Uterus (tissue), 4 donors: Measurements from ENCODE around the gene TGFBI. TPM values are rescaled to one million over a fixed set of nuclear protein-coding genes. Genes with fewer than 3 reads are reported as not detected.

Experiments used
- DNase-seq, 2 donors: peaks; one replicate each; pipeline ENCODE4 v3.0.0-alpha.2; 2019 to 2020
- H3K27ac ChIP-seq, 2 donors: fragments of 200-600 bp; sonication (generic); 1 replicate in 1 of 2; 2 replicates in 1 of 2; pipeline ENCODE4 v1.5.1; 2016 to 2018
- H3K27me3 ChIP-seq, 2 donors: fragments of 200-600 bp; sonication (generic); one replicate each; pipeline ENCODE4 v1.5.1; 2018 to 2019; ENCODE audit warnings: control low read depth in 1 of 2
- H3K36me3 ChIP-seq, 2 donors: fragments of 200-600 bp; sonication (generic); one replicate each; pipeline ENCODE4 v1.5.1; 2019; ENCODE audit warnings: control low read depth in 1 of 2
- H3K4me1 ChIP-seq, 2 donors: fragments of 200-600 bp; sonication (generic); one replicate each; pipeline ENCODE4 v1.5.1; 2018 to 2019; ENCODE audit warnings: control low read depth in 1 of 2
- H3K4me3 ChIP-seq, 2 donors: fragments of 200-600 bp; sonication (generic); 1 replicate in 1 of 2; 2 replicates in 1 of 2; pipeline ENCODE4 v1.5.1; 2018 to 2019; ENCODE audit warnings: mild to moderate bottlenecking in 1 of 2
- H3K9me3 ChIP-seq, 2 donors: fragments of 200-600 bp; sonication (generic); one replicate each; pipeline ENCODE4 v1.5.1; 2019; ENCODE audit warnings: control low read depth in 1 of 2
- POLR2A ChIP-seq, 2 donors: fragments of 450-650 bp; IDR thresholded peaks; one replicate each; pipeline ENCODE4 v1.6.1; 2016; ENCODE audit warnings: antibody characterized with exemption in 2 of 2, mild to moderate bottlenecking in 1 of 2, moderate library complexity in 1 of 2
- intact Hi-C: fragments of 100-400 bp; cut with DNase I; formaldehyde crosslinking; loops from one replicate; pipeline ENCODE4 v1.15.1; 2023; ENCODE audit warnings: low total_unique reads
- total RNA-seq, 4 donors: library from RNA; depleted of rRNA in 3 of 4; stranded (reverse); fragments of >200 nt in 3 of 4; gene quantifications; one replicate each; pipeline versions ENCODE4 v1.1.0 to v1.2.4, GENCODE V29; 2014 to 2023
- TF ChIP-seq, protein P1 (sequence below), 4 experiments: fragments of 200-600 bp in 2 of 4; fragments of 450-650 bp in 2 of 4; sonication (generic) in 2 of 4; IDR thresholded peaks; one replicate each; pipeline ENCODE4 v1.5.1; 2016 to 2019; ENCODE audit warnings: antibody characterized with exemption in 4 of 4, mild to moderate bottlenecking in 2 of 4, moderate library complexity in 1 of 4
- donor health status: DM: yes; HTN: yes; CAD: no.

Gene TGFBI
- total RNA-seq, 4 donors from 2014 or later, result 27.9 to 293 (median 38.7) TPM

DNA sequence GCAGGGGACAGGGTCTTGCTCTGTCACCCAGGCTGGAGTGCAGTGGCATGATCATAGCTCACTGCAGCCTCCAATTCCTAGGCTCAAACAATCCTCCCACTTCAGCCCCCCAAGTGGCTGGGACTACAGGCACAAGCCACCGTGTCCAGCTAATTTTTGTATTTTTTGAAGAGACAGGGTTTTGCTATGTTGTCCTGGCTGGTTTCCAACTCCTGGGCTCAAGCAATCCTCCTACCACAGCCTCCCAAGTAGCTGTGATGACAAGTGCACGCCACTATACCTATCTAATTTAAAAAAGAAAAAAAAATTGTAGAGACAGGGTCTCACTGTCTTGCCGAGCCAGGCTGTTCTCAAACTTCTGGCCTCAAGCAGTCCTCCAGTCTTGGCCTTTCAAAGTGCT, 42.4 kb upstream of the TGFBI start:
- H3K27me3 ChIP-seq, result no peaks in the 10 kb centered on the region
- peak overlapping the region in 1 of 2 donors; percentile 3 for H3K27ac ChIP-seq
- H3K9me3 ChIP-seq, result no peaks in the 10 kb centered on the region
- H3K4me3 ChIP-seq, result no peak overlapping the region
- TF ChIP-seq, protein P1, sequence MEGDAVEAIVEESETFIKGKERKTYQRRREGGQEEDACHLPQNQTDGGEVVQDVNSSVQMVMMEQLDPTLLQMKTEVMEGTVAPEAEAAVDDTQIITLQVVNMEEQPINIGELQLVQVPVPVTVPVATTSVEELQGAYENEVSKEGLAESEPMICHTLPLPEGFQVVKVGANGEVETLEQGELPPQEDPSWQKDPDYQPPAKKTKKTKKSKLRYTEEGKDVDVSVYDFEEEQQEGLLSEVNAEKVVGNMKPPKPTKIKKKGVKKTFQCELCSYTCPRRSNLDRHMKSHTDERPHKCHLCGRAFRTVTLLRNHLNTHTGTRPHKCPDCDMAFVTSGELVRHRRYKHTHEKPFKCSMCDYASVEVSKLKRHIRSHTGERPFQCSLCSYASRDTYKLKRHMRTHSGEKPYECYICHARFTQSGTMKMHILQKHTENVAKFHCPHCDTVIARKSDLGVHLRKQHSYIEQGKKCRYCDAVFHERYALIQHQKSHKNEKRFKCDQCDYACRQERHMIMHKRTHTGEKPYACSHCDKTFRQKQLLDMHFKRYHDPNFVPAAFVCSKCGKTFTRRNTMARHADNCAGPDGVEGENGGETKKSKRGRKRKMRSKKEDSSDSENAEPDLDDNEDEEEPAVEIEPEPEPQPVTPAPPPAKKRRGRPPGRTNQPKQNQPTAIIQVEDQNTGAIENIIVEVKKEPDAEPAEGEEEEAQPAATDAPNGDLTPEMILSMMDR (IDR thresholded peaks at IDR 0.05), result no peak
- TF ChIP-seq POLR2A (IDR thresholded peaks at IDR 0.05), result no peak
- DNase-seq, result no peak
- H3K36me3 ChIP-seq, result no peaks in the 10 kb centered on the region
- intact Hi-C loops, result no loop called here
- no peaks in the 10 kb centered on the region for H3K4me1 ChIP-seq

DNA sequence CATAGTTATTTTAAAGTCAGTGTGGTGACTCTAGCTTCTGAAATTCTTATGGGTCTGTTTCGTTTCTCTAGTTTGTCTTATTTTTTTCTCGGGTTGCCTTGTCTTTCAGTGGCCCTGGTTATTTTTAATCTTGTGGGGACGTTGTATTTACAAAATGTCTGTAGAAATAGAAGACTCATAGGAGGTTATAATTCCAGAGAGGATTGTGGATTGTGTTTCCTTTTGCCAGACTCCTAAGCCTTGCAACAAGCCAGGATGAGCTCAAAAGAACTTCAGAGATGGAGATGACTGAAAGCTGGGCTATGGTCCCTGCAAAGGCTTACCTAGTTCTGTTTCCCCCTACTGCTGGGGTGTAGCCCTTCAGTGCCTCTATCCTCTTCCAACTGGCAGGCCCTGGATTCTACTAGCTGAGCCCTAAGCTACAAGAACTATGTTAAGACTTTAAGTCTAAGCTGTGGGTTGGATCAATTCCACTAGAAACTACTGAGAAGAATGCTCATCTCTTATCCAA, 41.8 kb upstream of the TGFBI start:
- intact Hi-C loops, result no loop called here
- Histone ChIP-seq H3K9me3 (no peaks in the 10 kb centered on the region), H3K27me3 (no peaks in the 10 kb centered on the region), H3K4me3 (no peak overlapping the region), H3K27ac (peak overlapping the region in 1 of 2 donors; percentile 3), H3K4me1 (no peaks in the 10 kb centered on the region), H3K36me3 (no peaks in the 10 kb centered on the region)
- DNase-seq, result no peak
- no peak for TF ChIP-seq POLR2A (IDR thresholded peaks at IDR 0.05)
- TF ChIP-seq, protein P1 (IDR thresholded peaks at IDR 0.05), result no peak

DNA sequence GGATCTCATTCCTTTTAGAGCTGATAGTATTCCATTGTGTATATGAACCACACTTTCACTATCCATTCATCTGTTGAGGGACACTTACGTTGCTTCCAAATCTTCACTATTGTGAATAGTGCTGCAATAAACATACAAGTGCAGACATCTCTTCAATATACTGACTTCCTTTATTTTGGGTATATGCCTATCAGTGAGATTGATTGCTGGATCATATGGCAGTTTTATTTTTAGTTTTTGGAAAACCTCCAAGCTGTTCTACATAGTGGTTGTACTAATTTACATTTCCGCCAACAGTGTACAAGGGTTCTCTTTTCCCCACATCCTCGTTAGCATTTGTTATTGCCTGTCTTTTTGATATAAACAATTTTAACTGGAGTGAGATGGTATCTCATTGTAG, 40.2 kb upstream of the TGFBI start:
- H3K4me3 ChIP-seq, result no peak overlapping the region
- H3K4me1 ChIP-seq, result peaks cover 0 to 9% of the 10 kb centered on the region in 2 donors
- no peaks in the 10 kb centered on the region for H3K9me3 ChIP-seq
- DNase-seq, result no peak
- H3K27me3 ChIP-seq, result no peaks in the 10 kb centered on the region
- TF ChIP-seq, protein P1 (IDR thresholded peaks at IDR 0.05), result no peak
- no peak for TF ChIP-seq POLR2A (IDR thresholded peaks at IDR 0.05)
- intact Hi-C loops, result no loop called here
- H3K36me3 ChIP-seq, result no peaks in the 10 kb centered on the region
- no peak overlapping the region for H3K27ac ChIP-seq

DNA sequence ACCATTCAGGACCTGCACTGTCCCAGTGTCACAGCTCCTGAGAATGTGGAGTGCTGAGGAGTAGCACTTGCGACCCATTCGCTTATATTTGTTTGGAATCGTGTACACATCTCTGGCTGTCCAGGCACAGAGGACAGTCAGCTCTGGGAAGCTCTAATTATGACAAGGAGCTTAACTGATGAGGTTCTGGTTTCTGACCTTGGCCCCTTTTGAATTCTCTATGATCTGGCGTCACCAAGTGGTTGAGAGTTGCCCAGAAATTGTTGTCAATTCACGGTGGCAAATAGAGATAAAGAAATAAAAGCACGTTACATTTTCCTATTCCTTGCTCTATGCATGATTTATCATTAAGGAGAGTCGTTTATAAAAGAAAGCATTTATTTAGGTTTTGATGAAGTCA, 39.1 kb upstream of the TGFBI start:
- TF ChIP-seq, protein P1 (IDR thresholded peaks at IDR 0.05), result no peak
- TF ChIP-seq POLR2A (IDR thresholded peaks at IDR 0.05), result no peak
- Histone ChIP-seq H3K27me3 (no peaks in the 10 kb centered on the region), H3K4me3 (no peak overlapping the region), H3K9me3 (no peaks in the 10 kb centered on the region), H3K4me1 (peaks cover 0 to 18% of the 10 kb centered on the region in 2 donors), H3K36me3 (no peaks in the 10 kb centered on the region), H3K27ac (no peak overlapping the region)
- DNase-seq, result no peak
- intact Hi-C loops, result no loop called here

DNA sequence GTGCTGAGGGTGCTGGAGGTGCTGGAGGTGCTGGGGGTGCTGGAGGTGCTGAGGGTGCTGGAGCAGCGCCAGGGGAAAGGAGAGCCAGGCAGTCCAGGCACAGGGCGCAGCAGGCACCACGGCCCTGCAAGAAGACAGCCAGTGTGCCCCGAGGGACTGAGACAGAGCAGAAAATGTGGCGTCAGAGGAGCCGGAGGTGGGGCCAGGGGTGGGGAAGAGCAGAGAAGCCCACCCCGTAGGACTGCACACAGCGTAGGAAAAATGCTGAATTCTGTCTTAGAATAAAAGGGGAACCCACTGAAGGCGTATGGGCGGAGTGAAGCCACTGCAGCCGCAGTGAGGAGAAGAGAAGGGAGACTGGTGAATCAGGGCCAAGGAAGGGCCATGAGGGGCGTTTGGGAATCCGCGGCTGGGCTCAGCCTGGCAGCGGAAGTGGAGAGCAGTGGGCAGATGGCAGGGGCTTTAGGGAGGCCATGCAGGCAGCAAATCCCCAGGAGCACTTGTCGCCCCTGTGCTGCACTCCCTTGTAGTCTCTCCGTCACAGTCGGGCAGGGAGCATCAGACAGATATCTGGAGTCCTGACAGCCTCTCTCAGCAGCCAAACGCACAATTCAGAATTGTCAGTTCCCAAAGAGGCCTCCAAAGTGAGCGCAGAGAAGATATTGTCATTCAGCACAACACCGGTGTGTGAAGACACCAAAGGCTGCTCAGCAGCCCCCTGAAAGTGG, 38.1 kb upstream of the TGFBI start:
- intact Hi-C loops, result no loop called here
- peaks cover 0 to 18% of the 10 kb centered on the region in 2 donors for H3K4me1 ChIP-seq
- TF ChIP-seq, protein P1 (IDR thresholded peaks at IDR 0.05), result no peak
- no peak for TF ChIP-seq POLR2A (IDR thresholded peaks at IDR 0.05)
- no peaks in the 10 kb centered on the region for H3K9me3 ChIP-seq
- H3K27ac ChIP-seq, result no peak overlapping the region
- H3K36me3 ChIP-seq, result no peaks in the 10 kb centered on the region
- H3K27me3 ChIP-seq, result no peaks in the 10 kb centered on the region
- H3K4me3 ChIP-seq, result no peak overlapping the region
- no peak for DNase-seq
